ENCODE data around the gene RREB1.

DNA sequence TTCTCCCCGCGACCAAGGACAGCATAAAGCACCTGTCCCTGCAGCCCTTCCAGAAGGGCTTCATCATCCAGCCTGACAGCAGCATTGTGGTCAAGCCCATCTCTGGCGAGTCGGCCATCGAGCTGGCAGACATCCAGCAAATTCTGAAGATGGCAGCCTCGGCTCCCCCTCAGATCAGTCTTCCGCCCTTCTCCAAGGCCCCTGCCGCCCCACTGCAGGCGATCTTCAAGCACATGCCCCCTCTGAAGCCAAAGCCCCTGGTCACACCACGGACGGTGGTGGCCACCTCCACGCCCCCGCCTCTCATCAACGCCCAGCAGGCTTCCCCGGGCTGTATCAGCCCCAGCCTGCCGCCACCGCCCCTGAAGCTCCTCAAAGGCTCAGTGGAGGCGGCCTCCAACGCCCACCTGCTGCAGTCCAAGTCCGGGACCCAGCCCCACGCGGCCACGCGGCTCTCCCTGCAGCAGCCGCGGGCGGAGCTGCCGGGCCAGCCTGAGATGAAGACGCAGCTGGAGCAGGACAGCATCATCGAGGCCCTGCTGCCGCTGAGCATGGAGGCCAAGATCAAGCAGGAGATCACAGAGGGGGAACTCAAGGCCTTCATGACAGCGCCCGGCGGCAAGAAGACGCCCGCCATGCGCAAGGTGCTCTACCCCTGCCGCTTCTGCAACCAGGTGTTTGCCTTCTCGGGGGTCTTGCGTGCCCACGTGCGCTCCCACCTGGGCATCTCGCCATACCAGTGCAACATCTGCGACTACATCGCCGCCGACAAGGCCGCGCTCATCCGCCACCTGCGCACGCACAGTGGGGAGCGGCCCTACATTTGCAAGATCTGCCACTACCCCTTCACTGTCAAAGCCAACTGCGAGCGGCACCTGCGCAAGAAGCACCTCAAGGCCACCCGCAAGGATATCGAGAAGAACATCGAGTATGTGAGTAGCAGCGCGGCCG, 121.9 kb downstream of the RREB1 start:
- TF ChIP-seq, protein P1, sequence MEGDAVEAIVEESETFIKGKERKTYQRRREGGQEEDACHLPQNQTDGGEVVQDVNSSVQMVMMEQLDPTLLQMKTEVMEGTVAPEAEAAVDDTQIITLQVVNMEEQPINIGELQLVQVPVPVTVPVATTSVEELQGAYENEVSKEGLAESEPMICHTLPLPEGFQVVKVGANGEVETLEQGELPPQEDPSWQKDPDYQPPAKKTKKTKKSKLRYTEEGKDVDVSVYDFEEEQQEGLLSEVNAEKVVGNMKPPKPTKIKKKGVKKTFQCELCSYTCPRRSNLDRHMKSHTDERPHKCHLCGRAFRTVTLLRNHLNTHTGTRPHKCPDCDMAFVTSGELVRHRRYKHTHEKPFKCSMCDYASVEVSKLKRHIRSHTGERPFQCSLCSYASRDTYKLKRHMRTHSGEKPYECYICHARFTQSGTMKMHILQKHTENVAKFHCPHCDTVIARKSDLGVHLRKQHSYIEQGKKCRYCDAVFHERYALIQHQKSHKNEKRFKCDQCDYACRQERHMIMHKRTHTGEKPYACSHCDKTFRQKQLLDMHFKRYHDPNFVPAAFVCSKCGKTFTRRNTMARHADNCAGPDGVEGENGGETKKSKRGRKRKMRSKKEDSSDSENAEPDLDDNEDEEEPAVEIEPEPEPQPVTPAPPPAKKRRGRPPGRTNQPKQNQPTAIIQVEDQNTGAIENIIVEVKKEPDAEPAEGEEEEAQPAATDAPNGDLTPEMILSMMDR (IDR thresholded peaks at IDR 0.05): no peak
- no peak for TF ChIP-seq POLR2A (IDR thresholded peaks at IDR 0.05)

All from testis (tissue), 2 donors.